GM19372 (cell line): ENCODE results near the gene ERC2.

ENCODE experiments used
- ATAC-seq: cut with Tn5 transposase; IDR thresholded peaks from one replicate; pipeline ENCODE4 v1.9.1; 2021; ENCODE audit warnings: mild to moderate bottlenecking, low read depth, moderate library complexity; ENCODE audit not compliant: unreplicated experiment

ERC2 gene

GRCh38 chr3:55482496-55483195, 985.6 kb downstream of the ERC2 start:
- ATAC-seq, result no peak

- ATAC-seq, result no peak
Measured at GRCh38 chr3:55481744-55482495, 986.3 kb downstream of the ERC2 start.

- no peak for ATAC-seq
Measured at GRCh38 chr3:55480911-55481743, 987.1 kb downstream of the ERC2 start.

- no peak for ATAC-seq
Measured at GRCh38 chr3:55477306-55478303, 990.7 kb downstream of the ERC2 start.

DNA sequence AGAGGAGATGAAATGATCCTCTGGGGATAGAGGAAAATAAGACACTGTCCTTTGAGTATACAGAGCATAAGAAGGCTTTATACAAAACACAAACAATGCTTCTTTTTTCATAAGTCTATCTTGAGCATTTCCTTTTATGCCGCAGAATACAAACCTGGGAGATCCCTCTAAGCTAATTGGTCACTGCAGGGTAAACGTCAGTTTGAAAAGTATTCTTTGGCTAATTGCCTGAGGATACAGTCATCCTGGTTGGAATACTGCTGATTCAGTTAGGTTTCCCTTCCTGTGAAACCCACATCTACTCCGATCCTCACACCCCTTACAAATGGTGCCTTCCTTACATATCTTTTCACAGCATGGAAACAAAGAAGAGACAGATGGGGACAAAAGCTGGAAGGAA, 991.8 kb downstream of the ERC2 start:
- no peak for ATAC-seq

- no peak for ATAC-seq
Measured at GRCh38 chr3:55474213-55474632, 994.0 kb downstream of the ERC2 start.

DNA sequence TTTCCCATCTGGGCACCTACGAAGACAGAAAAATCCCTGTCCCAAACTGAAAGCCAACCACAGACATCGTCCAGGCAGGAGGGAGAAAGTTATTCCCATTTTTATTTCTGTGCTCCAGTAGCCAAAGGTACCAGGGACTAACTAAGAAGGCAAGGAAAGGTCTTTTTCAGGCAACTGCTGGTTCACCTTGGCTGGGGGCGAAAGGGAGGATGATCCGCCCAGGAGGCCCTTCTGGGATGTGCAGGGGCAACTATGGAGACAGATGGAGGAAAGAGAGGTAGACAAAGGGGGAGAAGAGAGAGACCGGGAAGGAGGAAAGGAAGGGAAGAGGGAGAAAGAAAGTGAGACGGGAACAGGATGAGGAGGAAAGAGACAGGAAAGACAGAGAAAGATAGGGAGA, 994.5 kb downstream of the ERC2 start:
- ATAC-seq, result no peak

- ATAC-seq, result no peak
Measured at GRCh38 chr3:55471522-55472280, 996.6 kb downstream of the ERC2 start.

GRCh38 chr3:55471084-55471483, 997.2 kb downstream of the ERC2 start:
- no peak for ATAC-seq

DNA sequence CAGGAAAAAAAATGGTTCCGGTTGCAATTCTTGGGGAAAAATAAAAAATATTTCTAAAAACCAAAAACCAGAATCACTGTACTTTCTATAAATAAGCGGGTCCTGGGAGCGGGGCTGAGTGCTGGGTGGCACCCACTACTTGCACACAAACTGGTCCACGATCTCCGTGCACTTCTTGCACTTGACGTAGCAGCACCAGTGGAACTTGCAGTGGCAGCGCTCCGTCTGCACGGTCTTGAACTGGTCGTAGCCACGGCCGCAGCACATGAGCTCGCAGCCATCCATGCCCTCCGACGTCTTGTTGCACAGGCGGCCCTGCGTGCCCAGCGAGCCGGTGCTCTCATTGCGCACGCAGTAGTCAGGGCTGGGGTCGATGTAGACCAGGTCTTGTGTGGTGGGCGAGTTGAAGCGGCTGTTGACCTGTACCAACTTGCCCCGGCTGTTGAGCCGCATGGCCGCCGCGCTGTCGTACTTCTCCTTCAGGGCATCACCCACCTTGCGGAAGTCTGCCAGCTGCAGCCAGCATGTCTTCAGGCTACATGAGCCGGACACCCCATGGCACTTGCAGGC, 998.2 kb downstream of the ERC2 start:
- ATAC-seq, result no peak

DNA sequence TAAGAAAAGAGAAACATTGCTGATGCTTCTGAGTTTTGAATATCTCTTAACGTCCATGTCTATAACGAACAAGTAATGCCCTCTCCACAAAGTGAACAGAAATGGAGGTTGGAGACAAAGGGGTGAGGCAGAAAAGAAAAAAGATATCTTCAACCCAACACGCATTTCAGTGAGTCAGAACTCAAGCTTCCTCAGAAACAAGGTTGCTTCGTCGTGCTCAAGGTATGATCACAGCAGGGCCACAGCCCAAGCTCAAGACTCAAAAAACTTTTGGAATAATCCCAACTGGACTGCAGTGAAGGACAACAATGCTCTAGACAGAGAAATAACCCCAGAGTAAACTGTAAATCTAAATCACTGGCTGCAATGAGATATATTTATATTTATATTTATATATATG, 1000.0 kb downstream of the ERC2 start:
- ATAC-seq, result no peak

GRCh38 chr3:55467099-55467498, 1001.2 kb downstream of the ERC2 start:
- no peak for ATAC-seq

- ATAC-seq, result no peak
Measured at GRCh38 chr3:55466526-55466925, 1001.7 kb downstream of the ERC2 start.

DNA sequence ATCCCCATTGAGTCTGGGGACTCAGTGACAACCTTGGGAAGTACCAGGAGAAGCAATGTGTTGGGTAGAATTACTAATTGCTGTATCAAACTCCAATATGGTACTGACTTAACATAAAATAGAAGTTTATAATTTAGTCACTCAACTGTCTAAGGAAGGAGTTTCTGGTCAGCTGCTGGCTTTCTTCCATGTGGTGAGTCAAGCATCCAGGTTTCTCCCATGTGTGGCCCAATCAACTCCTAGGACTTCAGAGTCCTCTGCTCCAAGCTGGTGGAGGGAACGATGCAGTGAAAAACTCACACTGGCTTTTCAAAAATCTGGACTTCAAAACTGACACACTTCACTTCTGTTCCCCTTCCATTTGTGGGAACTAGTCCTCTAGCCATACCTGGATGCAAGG, 1006.4 kb downstream of the ERC2 start:
- no peak for ATAC-seq

DNA sequence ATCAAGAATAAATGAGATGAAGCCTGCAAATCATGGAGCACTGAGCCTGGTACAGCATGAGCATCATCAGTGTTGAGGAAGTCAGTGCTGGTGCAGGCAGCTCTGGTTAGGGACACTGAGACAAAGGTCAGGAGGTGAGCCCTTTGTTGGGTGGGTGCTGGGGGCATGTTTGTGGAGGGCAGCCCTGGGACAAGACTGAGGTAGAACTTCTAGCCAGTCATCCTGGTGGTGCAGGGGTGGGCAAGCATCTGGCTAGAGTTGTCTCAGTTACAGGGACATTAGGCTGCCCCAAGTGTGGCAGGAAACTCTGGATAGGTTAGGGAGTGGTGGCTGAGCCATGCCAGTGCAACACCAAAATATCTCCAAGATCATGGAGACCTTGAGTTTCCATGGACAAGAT, 1008.4 kb downstream of the ERC2 start:
- ATAC-seq, result no peak
